Inflammatory macrophage (primary cell): Measurements from ENCODE around the gene KMT2B.
A peak's percentile ranks its signal among the peaks of the same experiment; 100 is the strongest.

Experiments used
- DNase-seq, 2 donors: peaks; one replicate each; pipeline ENCODE4 v3.0.0-alpha.2; 2020 to 2022

Gene KMT2B

DNA sequence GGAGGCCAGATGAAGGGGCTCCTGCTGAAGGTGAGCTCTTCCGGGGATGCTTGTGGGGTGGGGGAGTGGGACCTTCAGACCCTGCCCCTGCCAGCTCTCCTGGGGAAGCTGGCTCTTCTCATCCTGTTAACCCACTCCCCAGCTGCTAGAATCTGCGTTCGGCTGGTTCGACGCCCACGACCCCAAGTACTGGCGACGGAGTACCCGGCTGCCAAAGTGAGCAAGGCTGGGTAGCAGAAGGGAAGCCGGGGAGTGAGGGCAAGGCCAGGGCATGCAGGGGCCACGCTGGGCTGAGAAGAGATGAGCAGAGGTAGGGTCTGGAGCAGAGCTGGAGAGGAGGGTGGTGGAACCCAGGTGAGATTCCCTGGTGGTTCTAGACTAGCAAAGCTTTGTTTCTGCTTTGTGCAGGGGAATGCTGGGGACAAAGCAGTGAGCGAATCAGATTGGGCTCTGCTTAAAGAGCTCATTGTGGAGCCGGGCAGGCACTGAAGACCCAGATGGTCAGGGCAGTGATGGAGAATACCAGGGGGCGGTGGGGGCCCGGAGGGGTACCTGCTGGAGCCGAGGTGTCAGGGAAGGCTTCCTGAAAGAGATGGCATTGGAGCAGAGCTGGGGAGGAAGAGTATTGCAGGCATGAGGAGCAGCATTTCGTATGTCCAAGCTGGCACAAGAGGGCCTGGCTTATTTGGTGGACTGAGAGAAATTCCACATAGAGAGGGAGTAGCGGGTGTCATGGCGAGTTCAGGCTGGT is 10.3 kb downstream of the KMT2B start:
- DNase-seq: no peak

DNA sequence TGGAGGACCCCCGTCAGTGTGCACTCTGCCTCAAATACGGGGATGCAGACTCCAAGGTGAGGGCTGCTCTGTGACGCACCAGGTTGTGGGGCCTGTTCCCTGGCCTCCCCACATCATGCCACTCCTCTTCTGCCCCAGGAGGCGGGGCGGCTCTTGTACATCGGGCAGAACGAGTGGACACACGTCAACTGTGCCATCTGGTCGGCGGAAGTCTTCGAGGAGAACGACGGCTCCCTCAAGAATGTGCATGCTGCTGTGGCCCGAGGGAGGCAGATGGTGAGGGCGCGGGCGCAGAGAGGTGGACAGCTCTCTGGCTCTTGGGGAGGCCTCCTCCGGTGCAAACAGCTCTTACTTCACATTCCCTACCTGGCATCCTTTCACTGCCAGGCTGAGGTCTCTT is 11.2 kb downstream of the KMT2B start:
- no peak for DNase-seq

DNA sequence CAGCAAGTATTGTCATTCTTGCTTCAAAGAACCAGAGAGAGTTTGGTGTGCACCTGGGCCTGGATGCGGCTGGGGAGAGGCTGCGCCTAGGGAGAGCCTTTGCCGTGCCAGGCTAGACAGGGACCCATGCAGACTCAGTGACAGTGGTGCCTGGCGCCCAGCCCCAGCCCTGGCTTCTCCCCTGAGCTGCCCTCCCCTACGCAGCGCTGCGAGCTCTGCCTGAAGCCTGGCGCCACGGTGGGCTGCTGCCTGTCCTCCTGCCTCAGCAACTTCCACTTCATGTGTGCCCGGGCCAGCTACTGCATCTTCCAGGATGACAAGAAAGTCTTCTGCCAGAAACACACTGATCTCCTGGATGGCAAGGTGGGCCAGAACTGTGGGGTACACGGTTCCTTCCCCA is 12.0 kb downstream of the KMT2B start:
- no peak for DNase-seq

DNA sequence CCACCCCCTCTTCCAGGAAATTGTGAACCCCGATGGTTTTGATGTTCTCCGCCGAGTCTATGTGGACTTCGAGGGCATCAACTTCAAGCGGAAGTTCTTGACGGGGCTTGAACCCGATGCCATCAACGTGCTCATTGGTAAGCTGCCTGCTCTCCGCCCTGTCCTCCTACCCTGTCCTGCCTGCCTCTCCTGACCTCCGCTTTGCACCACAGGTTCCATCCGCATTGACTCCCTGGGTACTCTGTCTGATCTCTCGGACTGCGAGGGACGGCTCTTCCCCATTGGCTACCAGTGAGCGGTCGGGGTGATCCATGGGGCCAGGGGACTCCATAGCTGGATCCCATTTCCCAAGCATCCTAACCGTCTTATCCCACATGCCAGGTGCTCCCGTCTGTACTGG is 12.5 kb downstream of the KMT2B start:
- no peak for DNase-seq

DNA sequence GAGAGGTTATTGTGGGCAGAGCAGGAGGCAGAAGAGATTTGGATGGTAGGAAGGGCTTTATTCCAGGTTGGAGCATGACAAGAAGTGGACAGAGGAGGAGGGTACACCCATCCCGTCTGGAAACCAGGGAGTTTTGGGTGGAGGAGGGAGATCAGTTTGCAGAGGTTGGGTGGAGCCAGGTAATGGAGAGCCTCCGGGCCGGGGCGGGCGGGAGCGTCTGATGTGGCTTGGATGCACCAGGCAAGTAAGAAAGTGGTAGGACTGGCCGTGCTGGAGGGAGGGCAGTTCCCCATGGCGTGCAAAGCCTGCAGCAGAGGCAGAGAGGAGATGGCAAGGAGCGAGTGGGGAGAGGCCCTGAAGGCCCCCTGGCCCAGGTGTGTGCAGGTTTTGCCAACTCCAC is 13.6 kb downstream of the KMT2B start:
- no peak for DNase-seq

DNA sequence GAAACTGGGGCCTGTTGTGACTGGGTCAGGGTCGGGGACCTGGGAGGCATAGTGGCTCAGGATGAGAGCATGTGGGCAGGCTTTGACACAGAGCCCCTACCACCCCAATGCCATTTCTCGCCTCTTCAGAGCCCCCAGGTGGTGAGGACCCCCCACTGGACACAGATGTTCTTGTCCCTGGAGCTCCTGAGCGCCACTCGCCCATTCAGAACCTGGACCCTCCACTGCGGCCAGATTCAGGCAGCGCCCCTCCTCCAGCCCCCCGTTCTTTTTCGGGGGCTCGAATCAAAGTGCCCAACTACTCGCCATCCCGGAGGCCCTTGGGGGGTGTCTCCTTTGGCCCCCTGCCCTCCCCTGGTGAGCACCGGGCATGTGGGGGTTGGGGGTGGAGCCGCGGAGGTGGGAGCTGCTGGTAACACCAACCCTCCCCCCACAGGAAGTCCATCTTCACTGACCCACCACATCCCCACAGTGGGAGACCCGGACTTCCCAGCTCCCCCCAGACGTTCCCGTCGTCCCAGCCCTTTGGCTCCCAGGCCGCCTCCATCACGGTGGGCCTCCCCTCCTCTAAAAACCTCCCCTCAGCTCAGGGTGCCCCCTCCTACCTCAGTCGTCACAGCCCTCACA is 14.1 kb downstream of the KMT2B start:
- DNase-seq: no peak

DNA sequence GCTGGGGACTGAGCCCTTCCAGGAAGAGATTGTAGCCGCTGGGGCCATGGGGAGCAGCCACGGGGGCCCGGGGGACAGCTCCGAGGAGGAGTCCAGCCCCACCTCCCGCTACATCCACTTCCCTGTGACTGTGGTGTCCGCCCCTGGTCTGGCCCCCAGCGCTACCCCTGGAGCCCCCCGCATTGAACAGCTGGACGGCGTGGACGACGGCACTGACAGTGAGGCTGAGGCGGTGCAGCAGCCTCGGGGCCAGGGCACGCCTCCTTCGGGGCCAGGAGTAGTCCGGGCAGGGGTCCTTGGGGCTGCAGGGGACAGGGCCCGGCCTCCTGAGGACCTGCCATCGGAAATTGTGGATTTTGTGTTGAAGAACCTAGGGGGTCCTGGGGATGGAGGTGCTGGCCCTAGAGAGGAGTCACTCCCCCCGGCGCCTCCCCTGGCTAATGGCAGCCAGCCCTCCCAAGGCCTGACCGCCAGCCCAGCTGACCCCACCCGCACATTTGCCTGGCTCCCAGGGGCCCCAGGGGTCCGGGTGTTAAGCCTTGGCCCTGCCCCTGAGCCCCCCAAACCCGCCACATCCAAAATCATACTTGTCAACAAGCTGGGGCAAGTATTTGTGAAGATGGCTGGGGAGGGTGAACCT is 14.9 kb downstream of the KMT2B start:
- no peak for DNase-seq

DNA sequence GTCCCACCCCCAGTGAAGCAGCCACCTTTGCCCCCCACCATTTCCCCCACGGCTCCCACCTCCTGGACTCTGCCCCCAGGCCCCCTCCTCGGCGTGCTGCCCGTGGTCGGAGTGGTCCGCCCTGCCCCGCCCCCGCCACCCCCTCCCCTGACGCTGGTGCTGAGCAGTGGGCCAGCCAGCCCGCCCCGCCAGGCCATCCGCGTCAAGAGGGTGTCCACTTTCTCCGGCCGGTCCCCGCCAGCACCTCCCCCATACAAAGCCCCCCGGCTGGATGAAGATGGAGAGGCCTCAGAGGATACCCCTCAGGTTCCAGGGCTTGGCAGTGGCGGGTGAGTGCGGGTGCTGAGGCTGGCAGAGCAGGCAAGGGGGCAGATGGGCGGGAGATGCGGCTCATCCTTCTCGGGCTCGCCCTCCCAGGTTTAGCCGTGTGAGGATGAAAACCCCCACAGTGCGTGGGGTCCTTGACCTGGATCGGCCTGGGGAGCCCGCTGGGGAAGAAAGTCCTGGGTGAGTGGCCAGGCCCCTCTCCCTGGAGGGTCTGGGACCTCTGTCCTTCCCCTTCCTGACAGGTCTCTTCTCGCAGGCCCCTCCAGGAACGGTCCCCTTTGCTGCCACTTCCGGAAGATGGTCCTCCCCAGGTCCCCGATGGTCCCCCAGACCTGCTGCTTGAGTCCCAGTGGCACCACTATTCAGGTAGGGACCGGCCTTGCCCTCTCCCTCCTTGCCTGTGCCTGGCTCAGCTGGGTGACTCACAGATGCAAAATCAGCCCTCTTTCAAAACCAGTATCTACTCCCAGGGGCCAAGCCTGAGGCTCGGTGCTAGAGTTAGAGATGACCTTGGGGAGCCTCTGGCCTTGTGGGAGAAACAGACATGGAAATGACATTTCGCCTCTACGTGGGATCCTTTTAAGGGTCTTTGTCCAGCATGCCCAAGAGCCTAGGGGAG is 15.7 kb downstream of the KMT2B start:
- no peak for DNase-seq

DNA sequence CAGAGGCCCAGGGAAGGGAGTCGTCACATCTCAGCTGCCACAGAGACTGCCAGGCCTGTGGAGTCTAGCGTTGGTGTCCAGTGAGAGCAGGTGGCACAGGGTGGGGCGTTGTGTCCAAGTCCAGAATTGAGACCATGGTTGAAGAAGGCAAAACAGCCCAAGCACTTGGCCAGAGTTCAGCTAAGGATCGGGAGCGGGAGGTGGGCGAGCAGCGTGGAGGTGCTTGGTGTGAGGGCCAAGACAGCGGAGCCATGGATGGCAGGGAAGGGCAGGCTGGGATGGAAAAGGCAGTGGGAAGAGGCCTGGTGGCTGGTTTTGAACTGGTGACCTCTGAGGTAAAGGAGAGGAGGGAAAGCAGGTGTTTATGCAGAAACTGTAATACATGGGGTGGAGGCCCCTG is 16.5 kb downstream of the KMT2B start:
- no peak for DNase-seq

DNA sequence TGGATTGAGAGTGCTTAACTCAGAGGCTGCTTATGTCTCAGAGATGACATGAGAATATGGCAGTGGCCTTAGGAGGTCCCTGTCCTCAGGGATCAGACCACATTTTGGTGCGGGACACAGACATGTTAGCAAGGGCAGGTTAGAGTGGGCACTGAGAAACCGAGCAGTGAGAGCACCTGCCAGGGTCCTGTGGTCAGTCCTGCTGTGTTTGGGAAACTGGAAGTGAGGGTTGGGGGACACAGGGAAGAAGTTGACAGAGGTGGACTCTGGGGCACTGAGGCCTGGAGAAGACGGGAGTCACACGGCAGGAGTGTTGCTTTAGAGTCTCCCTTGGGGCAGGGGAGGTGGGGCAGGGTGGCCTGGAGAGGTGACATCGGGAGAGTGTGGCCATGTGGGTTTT is 17.1 kb downstream of the KMT2B start:
- no peak for DNase-seq

DNA sequence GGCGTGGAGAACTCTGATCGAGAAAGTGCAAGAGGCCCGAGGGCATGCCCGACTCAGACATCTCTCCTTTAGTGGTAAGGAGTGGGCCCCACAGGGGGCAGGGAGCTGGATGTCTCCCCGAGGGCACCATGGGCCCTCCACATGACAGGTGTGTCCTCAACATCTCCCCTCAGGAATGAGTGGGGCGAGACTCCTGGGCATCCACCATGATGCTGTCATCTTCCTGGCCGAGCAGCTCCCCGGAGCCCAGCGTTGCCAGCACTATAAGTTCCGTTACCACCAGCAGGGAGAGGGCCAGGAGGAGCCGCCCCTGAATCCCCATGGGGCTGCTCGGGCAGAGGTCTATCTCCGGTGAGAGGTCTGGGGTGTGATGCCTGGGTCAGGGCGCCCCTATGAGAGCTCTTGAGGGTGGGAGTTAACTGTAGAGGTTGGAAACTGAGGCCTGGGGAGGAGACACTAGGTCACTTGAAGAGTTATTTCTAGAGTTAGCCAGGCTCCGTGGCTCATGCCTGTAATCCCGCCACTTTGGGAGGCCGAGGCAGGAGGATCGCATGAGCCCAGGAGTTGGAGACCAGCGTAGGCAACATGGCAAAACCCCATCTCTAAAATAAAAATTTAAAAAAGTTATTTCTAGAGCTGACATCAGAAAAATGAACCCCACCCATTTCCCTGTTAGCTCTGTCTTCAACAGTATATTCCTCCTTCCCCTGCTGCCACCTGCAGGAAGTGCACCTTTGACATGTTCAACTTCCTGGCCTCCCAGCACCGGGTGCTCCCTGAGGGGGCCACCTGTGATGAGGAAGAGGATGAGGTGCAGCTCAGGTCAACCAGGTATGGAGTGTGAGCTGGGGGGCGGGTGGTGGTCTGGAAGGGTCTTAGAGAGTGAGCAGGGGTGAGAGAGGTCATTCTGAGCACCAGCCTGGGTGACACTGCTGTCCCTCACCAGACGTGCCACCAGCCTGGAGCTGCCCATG is 19.4 kb downstream of the KMT2B start:
- no peak for DNase-seq

DNA sequence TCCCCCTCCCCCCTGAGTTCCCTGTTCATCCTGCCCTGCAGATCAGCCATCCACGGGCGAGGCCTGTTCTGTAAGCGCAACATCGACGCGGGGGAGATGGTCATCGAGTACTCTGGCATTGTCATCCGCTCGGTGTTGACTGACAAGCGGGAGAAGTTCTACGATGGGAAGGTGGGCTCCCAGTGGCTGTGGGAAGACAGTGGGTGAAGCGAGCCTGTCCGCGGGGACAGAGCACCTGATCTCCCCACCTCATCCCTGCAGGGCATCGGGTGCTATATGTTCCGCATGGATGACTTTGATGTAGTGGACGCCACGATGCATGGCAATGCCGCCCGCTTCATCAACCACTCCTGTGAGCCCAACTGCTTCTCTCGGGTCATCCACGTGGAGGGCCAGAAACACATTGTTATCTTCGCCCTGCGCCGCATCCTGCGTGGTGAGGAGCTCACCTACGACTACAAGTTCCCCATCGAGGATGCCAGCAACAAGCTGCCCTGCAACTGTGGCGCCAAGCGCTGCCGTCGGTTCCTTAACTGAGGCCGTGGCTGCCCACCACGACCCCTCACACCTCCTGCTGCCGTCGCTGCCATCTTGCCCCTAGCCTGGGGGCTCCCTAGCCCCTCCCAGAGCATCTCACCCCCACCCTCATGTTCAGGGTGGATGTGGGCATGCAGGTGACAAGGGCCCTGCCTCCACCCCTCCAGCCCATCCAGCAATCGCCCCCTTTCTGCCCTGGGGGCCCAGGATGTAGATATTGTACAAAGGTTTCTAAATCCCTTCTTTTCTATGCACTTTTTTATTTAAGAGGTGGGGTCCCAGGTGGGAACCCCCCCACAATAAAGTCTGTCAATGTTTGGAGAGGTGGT is 20.5 kb downstream of the KMT2B start:
- DNase-seq: no peak

DNA sequence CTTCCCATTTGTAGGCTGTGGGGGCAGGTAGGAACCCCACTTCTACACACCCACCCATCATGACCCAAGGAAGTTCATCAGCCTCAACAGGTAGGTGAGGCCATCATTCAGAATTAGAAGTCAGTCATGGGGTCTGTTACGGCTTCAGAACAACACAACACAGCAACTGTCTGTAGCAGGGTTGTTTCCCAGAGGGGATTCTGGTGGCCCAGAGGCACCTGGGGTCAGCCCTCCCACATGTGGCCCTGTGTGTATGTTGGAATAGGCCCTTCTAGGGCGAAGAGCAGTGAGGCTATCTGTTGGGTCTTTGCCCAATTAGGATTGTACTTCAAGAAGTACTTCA is 21.1 kb downstream of the KMT2B start:
- no peak for DNase-seq

DNA sequence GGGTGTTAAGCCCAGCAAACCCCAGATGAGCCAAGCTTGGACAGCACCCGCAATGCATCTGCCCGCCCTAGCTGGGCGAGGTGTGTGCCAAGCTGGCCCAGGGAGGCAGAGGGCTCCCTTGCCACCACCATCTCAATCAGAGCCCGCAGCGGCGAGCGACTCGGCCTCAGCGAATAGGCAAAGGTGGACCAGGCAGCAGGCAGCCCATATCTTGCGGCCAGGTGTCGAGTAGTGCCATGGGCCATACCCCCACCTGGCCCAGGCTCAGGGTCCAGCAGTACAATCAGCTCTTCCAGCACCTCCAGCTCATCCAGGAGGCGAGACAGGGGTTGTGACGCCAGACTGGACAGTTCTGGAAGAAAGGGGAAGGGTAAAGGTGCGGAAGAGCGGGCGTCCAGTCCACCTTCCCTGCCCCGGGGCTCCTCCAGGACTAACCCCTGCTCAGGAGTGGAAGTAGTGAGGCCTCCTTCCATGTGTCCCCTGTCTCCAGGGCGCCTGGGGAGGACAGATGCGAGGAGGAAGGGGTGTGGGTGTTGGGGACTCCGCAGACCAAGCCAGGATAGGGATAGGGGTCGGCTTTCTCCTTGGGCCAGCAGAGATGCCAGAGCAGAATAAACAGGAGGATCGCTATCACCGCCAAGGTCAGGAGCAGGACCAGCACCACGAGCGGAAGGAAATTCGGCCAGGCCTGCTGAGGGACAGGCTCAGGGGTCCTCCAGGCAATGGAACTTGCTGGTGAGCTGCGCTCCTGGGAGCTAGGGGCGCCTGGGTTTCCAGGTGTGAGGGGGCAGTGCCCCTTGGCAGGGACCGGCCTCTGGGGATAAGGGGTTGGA is 21.7 kb downstream of the KMT2B start:
- DNase-seq: no peak

DNA sequence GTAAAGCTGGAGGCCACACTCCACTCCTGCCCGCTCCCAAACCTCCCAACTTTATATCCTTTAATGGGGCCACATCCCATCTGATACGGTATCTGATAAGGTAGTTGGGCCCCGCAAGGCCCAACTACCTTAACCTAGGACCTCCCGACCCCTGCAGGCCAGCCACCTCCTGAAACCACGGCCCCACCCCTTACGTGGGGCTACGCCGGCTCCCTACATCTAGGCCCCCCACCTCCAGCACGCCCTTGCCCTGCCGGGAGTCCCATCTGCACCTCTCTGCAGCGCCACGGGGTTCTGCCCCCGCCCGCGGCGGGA is 22.3 kb downstream of the KMT2B start:
- DNase-seq: no peak

DNA sequence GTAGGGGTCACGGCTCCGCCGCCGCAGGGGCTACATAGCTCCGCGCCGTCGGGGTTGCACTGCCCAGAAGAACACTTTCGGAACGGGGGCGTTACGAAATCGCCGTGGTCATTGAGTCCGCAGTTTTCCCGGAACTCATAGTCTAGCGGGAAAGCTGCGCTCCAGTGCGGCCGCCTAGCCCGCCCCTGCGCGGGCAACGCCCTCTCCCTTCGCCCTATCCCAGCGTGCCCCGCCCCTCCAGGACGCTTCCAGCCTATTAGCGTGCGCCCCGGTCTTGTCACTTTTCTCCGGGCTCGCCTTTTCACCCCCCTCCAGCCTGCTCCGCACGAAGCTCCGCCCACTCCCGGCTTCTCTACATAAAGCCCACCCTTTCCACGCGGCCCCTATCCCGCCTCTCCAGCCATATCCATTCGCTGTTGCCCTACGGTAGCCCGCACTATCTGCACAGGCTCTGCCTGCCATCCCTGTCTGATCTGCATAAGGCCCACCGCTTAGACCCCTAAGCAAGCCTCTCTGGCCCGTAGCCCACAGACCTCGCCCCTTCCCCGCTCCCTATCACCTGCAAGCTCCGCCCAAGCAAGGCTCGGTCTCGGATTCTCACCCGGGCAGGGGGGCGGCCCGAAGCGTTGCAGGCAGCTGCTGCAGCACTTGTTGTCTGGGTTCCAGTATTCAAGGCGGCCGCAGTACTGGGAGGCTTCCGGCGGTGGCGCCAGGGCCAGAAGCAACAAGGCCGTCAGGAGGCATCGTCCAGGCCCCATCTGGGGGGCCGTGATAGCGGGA is 22.8 kb downstream of the KMT2B start:
- peak; percentile 97 to 98 for DNase-seq

DNA sequence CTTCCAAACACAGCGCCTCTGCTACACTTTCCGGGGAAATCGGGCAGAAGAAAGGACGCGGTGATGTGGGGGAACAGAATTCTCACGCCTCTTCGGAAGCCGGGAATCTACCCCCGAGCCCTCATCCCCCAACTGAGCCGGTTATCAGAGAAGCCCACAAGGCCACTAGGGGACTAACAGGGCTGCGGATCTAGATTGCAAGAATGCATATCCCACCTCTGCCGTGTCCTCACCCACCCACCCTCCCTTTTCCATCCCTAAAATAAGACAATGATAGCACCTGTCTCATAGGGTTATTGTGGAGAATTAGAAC is 23.4 kb downstream of the KMT2B start:
- DNase-seq: no peak

DNA sequence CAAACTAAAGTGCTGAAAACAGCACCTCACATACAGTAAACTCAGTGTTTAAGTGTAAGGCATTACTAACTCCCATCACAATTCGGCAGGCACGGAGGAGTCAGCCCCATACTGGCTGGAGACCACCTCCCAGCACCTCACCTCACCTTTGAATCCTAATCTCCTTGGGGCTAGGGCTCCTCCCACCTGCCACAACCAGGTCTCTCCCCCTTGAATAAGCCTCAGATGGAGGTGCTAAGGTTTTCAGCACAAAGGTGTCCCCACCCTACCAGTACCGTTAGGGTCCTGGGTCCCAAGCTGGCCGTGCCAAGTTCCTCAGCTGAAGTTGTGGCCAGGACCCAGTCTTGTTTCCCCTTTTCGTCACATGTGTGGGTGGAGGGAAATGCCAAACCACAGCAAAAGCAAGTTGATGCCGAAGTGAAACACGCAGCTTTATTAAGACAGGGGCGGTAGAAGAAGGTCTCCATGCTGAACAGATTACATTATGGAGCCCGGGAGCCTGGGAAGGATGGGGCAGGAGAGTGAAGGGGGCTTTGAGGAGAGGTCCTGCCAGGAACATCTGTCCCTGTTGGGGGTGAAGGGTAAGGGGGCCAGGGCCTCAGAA is 24.4 kb downstream of the KMT2B start, which contains the start of gene IGFLR1:
Gene IGFLR1 (minus strand): TSS at position 332 of the 604 bp plus-strand sequence. CDS start 1,272 bp downstream, outside the sequence.
- DNase-seq: peak; percentile 88 to 94
